PC-3 (cell line): Measurements from ENCODE around the gene PSORS1C1.

Experiments
- CTCF ChIP-seq: fragments of 300-600 bp; sonication (generic); conservative IDR thresholded peaks from 2 replicates; pipeline ENCODE4 v1.5.1; 2017; ENCODE audit warnings: antibody characterized with exemption, low read depth, mild to moderate bottlenecking, low read length
- EZH2 ChIP-seq: fragments of 300-600 bp; sonication (generic); IDR thresholded peaks from one replicate; pipeline ENCODE4 v1.6.1; 2017; ENCODE audit warnings: antibody characterized with exemption, mild to moderate bottlenecking, low read length; ENCODE audit not compliant: unreplicated experiment
- EZH2phosphoT487 ChIP-seq: fragments of 300-600 bp; sonication (generic); IDR thresholded peaks from 2 replicates; pipeline ENCODE4 v1.6.1; 2018; ENCODE audit warnings: mild to moderate bottlenecking, antibody characterized with exemption, low read length, borderline replicate concordance

- TF ChIP-seq CTCF (no peak), EZH2 (no peak), EZH2phosphoT487 (no peak)
Measured at GRCh38 chr6:31114541-31114878, at the start of gene PSORS1C1.
